Anterior cingulate cortex (tissue), 58 donors: ENCODE measurements around the gene CROCC2.

Experiments
- DNase-seq, 58 donors: peaks; one replicate each; lab custom pipeline; 2025; lab: John Stamatoyannopoulos, UW

The CROCC2 gene

GRCh38 chr2:240932001-240932723 is 26.0 kb downstream of the CROCC2 start:
- DNase-seq: no peak

GRCh38 chr2:240932724-240933047 is 26.6 kb downstream of the CROCC2 start:
- DNase-seq: no peak

GRCh38 chr2:240933048-240933965 is 27.2 kb downstream of the CROCC2 start:
- DNase-seq: no peak

- no peak for DNase-seq
Measured at GRCh38 chr2:240933966-240934700, 28.0 kb downstream of the CROCC2 start.

- no peak for DNase-seq
Measured at GRCh38 chr2:240934701-240935102, 28.6 kb downstream of the CROCC2 start.

- no peak for DNase-seq
Measured at GRCh38 chr2:240935103-240935876, 29.2 kb downstream of the CROCC2 start.

GRCh38 chr2:240936106-240936505 is 30.0 kb downstream of the CROCC2 start:
- DNase-seq: no peak

GRCh38 chr2:240946046-240946445 is 39.9 kb downstream of the CROCC2 start:
- DNase-seq: no peak

GRCh38 chr2:240946654-240947053 is 40.5 kb downstream of the CROCC2 start:
- no peak for DNase-seq

GRCh38 chr2:240947176-240947575 is 41.0 kb downstream of the CROCC2 start:
- DNase-seq: no peak

GRCh38 chr2:240947607-240948006 is 41.5 kb downstream of the CROCC2 start:
- DNase-seq: no peak

GRCh38 chr2:240948086-240948485 is 42.0 kb downstream of the CROCC2 start:
- DNase-seq: no peak

- no peak for DNase-seq
Measured at GRCh38 chr2:240948905-240949790, 43.0 kb downstream of the CROCC2 start.

- DNase-seq: no peak
Measured at GRCh38 chr2:240949791-240950705, 43.9 kb downstream of the CROCC2 start.

GRCh38 chr2:240951045-240951594 is 45.0 kb downstream of the CROCC2 start:
- DNase-seq: no peak

- no peak for DNase-seq
Measured at GRCh38 chr2:240952496-240953246, 46.5 kb downstream of the CROCC2 start.
